B cell (primary cell): ENCODE data around the gene NDUFAF4. TPM values are rescaled to one million over a fixed set of nuclear protein-coding genes. Genes with fewer than 3 reads are reported as not detected.

Experiments
- ATAC-seq: fragments of 200-7000 bp; cut with Tn5 transposase; one replicate; pipeline ENCODE4 v1.10.0; 2021; ENCODE audit warnings: low read depth, mild to moderate bottlenecking, moderate number of reproducible peaks, moderate library complexity
- CTCF ChIA-PET: fragments of 350-600 bp; sonication (Branson Sonifier 250); formaldehyde crosslinking; loops from one replicate; lab custom pipeline; 2021; ENCODE audit warnings: antibody characterized with exemption, inconsistent platforms; lab: Charles Lee
- POLR2A ChIA-PET: fragments of 350-600 bp; sonication (Branson Sonifier 250); formaldehyde crosslinking; loops from one replicate; lab custom pipeline; 2021; ENCODE audit warnings: antibody characterized with exemption; lab: Charles Lee
- DNase-seq: peaks from one replicate; pipeline ENCODE4 v3.0.0; 2013
- H2AFZ ChIP-seq: 2 replicates; pipeline ENCODE4 v1.6.1; 2012; ENCODE audit warnings: mild to moderate bottlenecking, low read depth, low read length; ENCODE audit not compliant: insufficient read depth, poor library complexity, severe bottlenecking
- H3K27ac ChIP-seq, 2 donors: 1 replicate in 1 of 2; 2 replicates in 1 of 2; pipeline ENCODE4 v1.5.1; 2012 to 2013; ENCODE audit warnings: low read length in 2 of 2, mild to moderate bottlenecking in 2 of 2, moderate library complexity in 1 of 2
- H3K27me3 ChIP-seq, 4 experiments: fragments of 200-600 bp in 1 of 4; sonication (generic) in 1 of 4; replicated peaks in 1 of 4; 1 replicate in 2 of 4; 2 replicates in 2 of 4; pipeline versions ENCODE4 v1.6.1 to v1.7.0; 2013 to 2016; ENCODE audit warnings: low read length in 3 of 4, mild to moderate bottlenecking in 2 of 4, mixed read lengths in 1 of 4, moderate library complexity in 1 of 4; ENCODE audit not compliant: insufficient read depth in 4 of 4, control insufficient read depth in 3 of 4; ENCODE audit errors: control extremely low read depth in 1 of 4
- H3K36me3 ChIP-seq, 2 experiments: replicated peaks in 1 of 2; 1 replicate in 1 of 2; 2 replicates in 1 of 2; pipeline versions ENCODE4 v1.6.1 to v1.7.1; 2013; ENCODE audit warnings: low read length in 1 of 2; ENCODE audit not compliant: insufficient read depth in 2 of 2, control insufficient read depth in 1 of 2; ENCODE audit errors: control extremely low read depth in 1 of 2, extremely low read depth in 1 of 2
- H3K4me1 ChIP-seq, 2 donors: fragments of 200-600 bp in 1 of 2; sonication (generic) in 1 of 2; 1 replicate in 1 of 2; 2 replicates in 1 of 2; pipeline versions ENCODE4 v1.5.1 to v1.6.1; 2013 to 2017; ENCODE audit warnings: low read length in 2 of 2; ENCODE audit not compliant: control insufficient read depth in 2 of 2, insufficient read depth in 2 of 2
- H3K4me2 ChIP-seq: replicated peaks from 2 replicates; pipeline ENCODE3; 2012; ENCODE audit warnings: mild to moderate bottlenecking, low read depth, low read length; ENCODE audit not compliant: poor library complexity, severe bottlenecking
- H3K4me3 ChIP-seq, 5 experiments: fragments of 200-600 bp in 1 of 5; sonication (generic) in 1 of 5; 1 replicate in 3 of 5; 2 replicates in 2 of 5; pipeline versions ENCODE4 v1.5.1 to v1.7.0; 2011 to 2016; ENCODE audit warnings: low read length in 4 of 5, mild to moderate bottlenecking in 4 of 5, low read depth in 2 of 5, control low read depth in 1 of 5, moderate library complexity in 1 of 5; ENCODE audit not compliant: insufficient read depth in 1 of 5; ENCODE audit errors: control extremely low read depth in 1 of 5, extremely low read depth in 1 of 5
- H3K79me2 ChIP-seq: fragments of 200-600 bp; sonication (generic); one replicate; pipeline ENCODE4 v1.6.0; 2016; ENCODE audit warnings: low read length; ENCODE audit not compliant: control insufficient read depth, insufficient read depth
- H3K9ac ChIP-seq: fragments of 200-600 bp; sonication (generic); 2 replicates; pipeline ENCODE4 v1.6.1; 2017; ENCODE audit warnings: mild to moderate bottlenecking, low read length, moderate library complexity
- H3K9me3 ChIP-seq, 3 donors: one replicate each; pipeline versions ENCODE4 v1.6.1 to v1.7.1; 2013; ENCODE audit warnings: low read length in 2 of 3; ENCODE audit not compliant: control insufficient read depth in 2 of 3, insufficient read depth in 1 of 3; ENCODE audit errors: control extremely low read depth in 1 of 3
- H4K20me1 ChIP-seq: 2 replicates; pipeline ENCODE4 v1.6.0; 2012; ENCODE audit warnings: mild to moderate bottlenecking, low read length; ENCODE audit not compliant: insufficient read depth, control insufficient read depth, poor library complexity, severe bottlenecking
- H3K27ac Mint-ChIP-seq: one replicate; pipeline ENCODE4 v1.8.0; 2021; ENCODE audit warnings: mixed read lengths
- H3K27me3 Mint-ChIP-seq: one replicate; pipeline ENCODE4 v1.8.0; 2021; ENCODE audit warnings: mixed read lengths
- H3K4me1 Mint-ChIP-seq: one replicate; pipeline ENCODE4 v1.8.0; 2021; ENCODE audit warnings: mixed read lengths
- H3K4me3 Mint-ChIP-seq: one replicate; pipeline ENCODE4 v1.8.0; 2021; ENCODE audit warnings: mixed read lengths
- H3K9me3 Mint-ChIP-seq: one replicate; pipeline ENCODE4 v1.8.0; 2022; ENCODE audit warnings: mixed read lengths; ENCODE audit not compliant: insufficient read depth
- CTCF ChIP-seq: fragments of 200-600 bp; IDR thresholded peaks from one replicate; pipeline ENCODE4 v1.8.0; 2022; ENCODE audit warnings: antibody characterized with exemption, mild to moderate bottlenecking
- EZH2 ChIP-seq: IDR thresholded peaks from 2 replicates; pipeline ENCODE4 v1.6.1; 2012; ENCODE audit warnings: borderline replicate concordance, low read depth, mild to moderate bottlenecking, moderate library complexity, low read length; ENCODE audit not compliant: insufficient read depth, poor library complexity, severe bottlenecking
- WGBS: methylation state at CpG from one replicate; pipeline ENCODE4 v1.1.5; 2013; ENCODE audit warnings: missing lambda C conversion rate; ENCODE audit not compliant: insufficient coverage; 5-methylcytosine and 5-hydroxymethylcytosine counted together
- intact Hi-C: fragments of 100-400 bp; cut with micrococcal nuclease; formaldehyde crosslinking; loops from one replicate; pipeline ENCODE4 v1.10.0; 2022
- polyA plus RNA-seq: library from polyadenylated mRNA; depleted of rRNA; stranded (reverse); fragments of >200 nt; gene quantifications from 2 replicates; pipeline ENCODE4 v1.2.3, GENCODE V29; 2012
- total RNA-seq, 2 donors: library from RNA; stranded (reverse); fragments of 120-200 nt in 1 of 2; gene quantifications; 1 replicate in 1 of 2; 2 replicates in 1 of 2; pipeline versions ENCODE4 v1.2.3 to v1.2.4, GENCODE V29; 2013 to 2022

The NDUFAF4 gene
- total and polyA plus RNA-seq, 2 donors (not counting 1 experiment from before 2014, with no cell fraction given): 16.3 to 22.3 TPM

- Mint-ChIP-seq H3K4me3 (no peak overlapping the region), H3K27ac (no peak overlapping the region), H3K27me3 (peaks cover 8% of the 10 kb centered on the region), H3K9me3 (no peaks in the 10 kb centered on the region), H3K4me1 (no peaks in the 10 kb centered on the region)
- Histone ChIP-seq H3K27ac (no peak overlapping the region), H3K79me2 (no peaks in the 10 kb centered on the region), H3K27me3 (no peaks in the 10 kb centered on the region), H4K20me1 (no peaks in the 10 kb centered on the region), H2AFZ (no peak overlapping the region), H3K4me3 (no peak overlapping the region), H3K9me3 (no peaks in the 10 kb centered on the region), H3K36me3 (no peaks in the 10 kb centered on the region), H3K4me2 (no peak overlapping the region), H3K4me1 (no peaks in the 10 kb centered on the region), H3K9ac (no peak overlapping the region)
- DNase-seq: no peak
- CTCF ChIA-PET: no interaction called here
- ATAC-seq: no peak
- intact Hi-C loops: no loop called here
- POLR2A ChIA-PET: no interaction called here
- no CpG with 5 or more reads among the region's 2 CpGs for WGBS
- TF ChIP-seq EZH2: no peak
- no peak for TF ChIP-seq CTCF
Measured at GRCh38 chr6:96931198-96931597, 33.5 kb upstream of the NDUFAF4 start.

GRCh38 chr6:96929741-96930140 is 32.0 kb upstream of the NDUFAF4 start:
- Histone ChIP-seq H3K4me1 (peaks cover 4 to 6% of the 10 kb centered on the region in 2 donors), H3K4me3 (no peak overlapping the region), H3K9ac (no peak overlapping the region), H3K79me2 (no peaks in the 10 kb centered on the region), H4K20me1 (no peaks in the 10 kb centered on the region), H3K4me2 (no peak overlapping the region), H3K9me3 (no peaks in the 10 kb centered on the region), H3K27me3 (no peaks in the 10 kb centered on the region), H3K27ac (no peak overlapping the region), H2AFZ (no peak overlapping the region), H3K36me3 (no peaks in the 10 kb centered on the region)
- Mint-ChIP-seq H3K27ac (no peak overlapping the region), H3K9me3 (no peaks in the 10 kb centered on the region), H3K4me3 (no peak overlapping the region), H3K27me3 (peaks cover 8% of the 10 kb centered on the region), H3K4me1 (peaks cover 7% of the 10 kb centered on the region)
- CTCF ChIA-PET: no interaction called here
- POLR2A ChIA-PET: no interaction called here
- TF ChIP-seq CTCF: no peak
- TF ChIP-seq EZH2: no peak
- no CpG with 5 or more reads among the region's 2 CpGs for WGBS
- ATAC-seq (no peak), DNase-seq (no peak)
- intact Hi-C loops: loop anchor here (10.0 kb wide), 1 partner anchor 1905 kb away; the partner anchor contains the start of gene POU3F2
